ENCODE data around the gene FIP1L1.
A peak's percentile ranks its signal among the peaks of the same experiment; 100 is the strongest.

The FIP1L1 gene

GRCh38 chr4:53355930-53356521 is 21.4 kb upstream of the FIP1L1 start:
- Histone ChIP-seq H3K27ac (replicated peaks) (no peak overlapping the region), H3K4me3 (replicated peaks; ENCODE audit: insufficient read depth, low read length) (no peak overlapping the region), H3K27me3 (ENCODE audit: insufficient read depth, poor library complexity, severe bottlenecking) (no peaks in the 10 kb centered on the region)
- no peak for DNase-seq (ENCODE audit: low read depth in 1 of 2, low spot score in 1 of 2)
- TF ChIP-seq POLR2AphosphoS5 (IDR thresholded peaks at IDR 0.05; ENCODE audit: low read depth) = no peak
- TF ChIP-seq CTCF (IDR thresholded peaks at IDR 0.05; ENCODE audit: insufficient read depth, low read length) = no peak
- TF ChIP-seq SPI1 (IDR thresholded peaks at IDR 0.05; ENCODE audit: borderline replicate concordance, low read depth) = peak; percentile 40; the same call in 1 of the 2 replicates
- TF ChIP-seq GABPA (IDR thresholded peaks at IDR 0.05; ENCODE audit: low read depth) = no peak

GRCh38 chr4:53361451-53361850 is 16.0 kb upstream of the FIP1L1 start:
- Histone ChIP-seq H3K4me3 (replicated peaks; ENCODE audit: insufficient read depth, low read length) (no peak overlapping the region), H3K27ac (replicated peaks) (no peak overlapping the region), H3K27me3 (ENCODE audit: insufficient read depth, poor library complexity, severe bottlenecking) (no peaks in the 10 kb centered on the region)
- no peak for DNase-seq (ENCODE audit: low read depth in 1 of 2, low spot score in 1 of 2)
- TF ChIP-seq REST (IDR thresholded peaks at IDR 0.05; ENCODE audit: insufficient replicate concordance, low read depth) (no peak), POLR2AphosphoS5 (IDR thresholded peaks at IDR 0.05; ENCODE audit: low read depth) (no peak), SPI1 (IDR thresholded peaks at IDR 0.05; ENCODE audit: borderline replicate concordance, low read depth) (no peak), GABPA (IDR thresholded peaks at IDR 0.05; ENCODE audit: low read depth) (no peak), CTCF (IDR thresholded peaks at IDR 0.05; ENCODE audit: insufficient read depth, low read length) (no peak)

GRCh38 chr4:53362093-53362492 is 15.3 kb upstream of the FIP1L1 start:
- TF ChIP-seq CTCF (IDR thresholded peaks at IDR 0.05; ENCODE audit: insufficient read depth, low read length) = no peak
- no peak for TF ChIP-seq GABPA (IDR thresholded peaks at IDR 0.05; ENCODE audit: low read depth)
- no peak for TF ChIP-seq SPI1 (IDR thresholded peaks at IDR 0.05; ENCODE audit: borderline replicate concordance, low read depth)

GRCh38 chr4:53364624-53365023 is 12.8 kb upstream of the FIP1L1 start:
- TF ChIP-seq POLR2AphosphoS5 (IDR thresholded peaks at IDR 0.05; ENCODE audit: low read depth) (no peak), SPI1 (IDR thresholded peaks at IDR 0.05; ENCODE audit: borderline replicate concordance, low read depth) (no peak), GABPA (IDR thresholded peaks at IDR 0.05; ENCODE audit: low read depth) (no peak), REST (IDR thresholded peaks at IDR 0.05; ENCODE audit: insufficient replicate concordance, low read depth) (no peak), CTCF (IDR thresholded peaks at IDR 0.05; ENCODE audit: insufficient read depth, low read length) (no peak)
- Histone ChIP-seq H3K27ac (replicated peaks) (no peak overlapping the region; the same call in 1 of the 2 replicates), H3K4me3 (replicated peaks; ENCODE audit: insufficient read depth, low read length) (peak overlapping the region; percentile 98), H3K27me3 (ENCODE audit: insufficient read depth, poor library complexity, severe bottlenecking) (no peaks in the 10 kb centered on the region)
- no peak for DNase-seq (ENCODE audit: low read depth in 1 of 2, low spot score in 1 of 2)

More at GRCh38 chr4:53362093-53362492, 15.3 kb upstream of the FIP1L1 start:
- no peak overlapping the region for H3K4me3 ChIP-seq (replicated peaks; ENCODE audit: insufficient read depth, low read length)
- no peak for DNase-seq (ENCODE audit: low read depth in 1 of 2, low spot score in 1 of 2)
- no peaks in the 10 kb centered on the region for H3K27me3 ChIP-seq (ENCODE audit: insufficient read depth, poor library complexity, severe bottlenecking)
- no peak overlapping the region for H3K27ac ChIP-seq (replicated peaks)

All from HL-60 (cell line).